ENCODE measurements around the gene PLA2G2C.

DNA sequence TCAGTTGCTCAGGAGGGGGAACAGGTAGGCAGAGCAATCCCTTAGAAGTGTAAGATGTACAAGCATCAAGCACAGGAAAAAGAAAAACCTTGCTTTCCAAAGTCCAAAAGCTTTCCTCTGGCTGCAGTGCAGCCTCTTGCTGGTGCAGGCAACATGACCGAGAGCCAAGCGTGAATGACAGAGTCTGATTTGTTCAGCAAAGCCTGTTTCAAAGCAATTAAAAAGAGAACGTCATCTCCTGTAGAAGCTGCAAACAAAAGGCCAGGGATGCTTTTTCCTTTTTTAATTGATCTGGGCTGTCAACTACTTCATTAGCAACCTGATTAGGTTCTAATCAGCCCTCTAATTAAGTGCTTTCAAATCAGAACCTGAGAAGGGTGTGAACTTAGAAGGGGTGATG lies 38.2 kb upstream of the PLA2G2C start:
- TF ChIP-seq, protein P1, sequence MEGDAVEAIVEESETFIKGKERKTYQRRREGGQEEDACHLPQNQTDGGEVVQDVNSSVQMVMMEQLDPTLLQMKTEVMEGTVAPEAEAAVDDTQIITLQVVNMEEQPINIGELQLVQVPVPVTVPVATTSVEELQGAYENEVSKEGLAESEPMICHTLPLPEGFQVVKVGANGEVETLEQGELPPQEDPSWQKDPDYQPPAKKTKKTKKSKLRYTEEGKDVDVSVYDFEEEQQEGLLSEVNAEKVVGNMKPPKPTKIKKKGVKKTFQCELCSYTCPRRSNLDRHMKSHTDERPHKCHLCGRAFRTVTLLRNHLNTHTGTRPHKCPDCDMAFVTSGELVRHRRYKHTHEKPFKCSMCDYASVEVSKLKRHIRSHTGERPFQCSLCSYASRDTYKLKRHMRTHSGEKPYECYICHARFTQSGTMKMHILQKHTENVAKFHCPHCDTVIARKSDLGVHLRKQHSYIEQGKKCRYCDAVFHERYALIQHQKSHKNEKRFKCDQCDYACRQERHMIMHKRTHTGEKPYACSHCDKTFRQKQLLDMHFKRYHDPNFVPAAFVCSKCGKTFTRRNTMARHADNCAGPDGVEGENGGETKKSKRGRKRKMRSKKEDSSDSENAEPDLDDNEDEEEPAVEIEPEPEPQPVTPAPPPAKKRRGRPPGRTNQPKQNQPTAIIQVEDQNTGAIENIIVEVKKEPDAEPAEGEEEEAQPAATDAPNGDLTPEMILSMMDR (IDR thresholded peaks at IDR 0.05): no peak
- TF ChIP-seq POLR2A (IDR thresholded peaks at IDR 0.05): no peak
